ENCODE results near the gene MTPN.

Gene MTPN

GRCh38 chr7:135938086-135938485 is 39.1 kb downstream of the MTPN start:
- H3K36me3 ChIP-seq = no peaks in the 10 kb centered on the region; the same call in 1 of the 2 replicates
- no peak for TF ChIP-seq CTCF (IDR thresholded peaks at IDR 0.05; ENCODE audit: low read depth, low read length)
- no peaks in the 10 kb centered on the region for H3K27me3 ChIP-seq
- H3K4me1 ChIP-seq = peaks cover 5% of the 10 kb centered on the region; the same call in 1 of the 2 replicates
- no peak overlapping the region for H3K4me3 ChIP-seq (ENCODE audit: low read depth, low read length)
- no peaks in the 10 kb centered on the region for H3K9me3 ChIP-seq
- no peak for DNase-seq

DNA sequence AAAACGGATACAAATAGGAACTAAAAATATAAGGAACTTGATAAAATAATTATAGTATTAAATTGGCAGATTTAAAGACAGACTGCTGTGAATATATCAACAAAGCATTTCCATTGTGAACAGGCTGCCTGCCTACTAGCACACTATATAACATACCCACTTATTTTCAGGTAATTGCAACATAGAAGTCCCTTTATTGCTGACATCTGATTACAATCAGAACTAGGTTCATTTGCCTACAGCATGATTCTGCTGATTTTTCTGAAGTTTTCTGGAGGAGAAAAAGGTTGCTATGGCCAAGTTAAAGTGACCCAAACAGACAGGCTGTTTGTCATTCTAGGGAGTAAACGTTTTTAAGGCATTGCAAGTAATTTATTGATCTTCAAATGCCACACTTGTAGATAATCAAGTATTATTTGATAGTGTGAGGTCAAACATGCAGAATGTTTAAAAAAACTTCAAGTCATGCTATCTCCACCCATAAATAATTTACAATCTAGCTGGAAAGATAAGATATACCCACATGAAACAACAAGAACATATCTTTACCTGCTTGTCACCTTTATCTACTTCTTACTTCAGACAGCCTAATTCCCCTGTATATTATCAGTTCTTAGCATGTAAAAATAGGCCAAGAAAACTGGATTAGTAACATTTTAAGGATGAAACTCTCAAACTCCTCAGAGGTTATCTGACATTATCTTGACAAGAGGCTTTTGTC is 40.5 kb downstream of the MTPN start:
- Histone ChIP-seq H3K4me3 (ENCODE audit: low read depth, low read length) (no peak overlapping the region), H3K36me3 (no peaks in the 10 kb centered on the region; the same call in 1 of the 2 replicates), H3K27me3 (no peaks in the 10 kb centered on the region), H3K4me1 (peaks cover 5% of the 10 kb centered on the region; the same call in 1 of the 2 replicates), H3K9me3 (no peaks in the 10 kb centered on the region)
- no peak for TF ChIP-seq CTCF (IDR thresholded peaks at IDR 0.05; ENCODE audit: low read depth, low read length)
- DNase-seq = no peak

GRCh38 chr7:135934651-135935050 is 42.5 kb downstream of the MTPN start:
- Histone ChIP-seq H3K9me3 (no peaks in the 10 kb centered on the region), H3K4me1 (peaks cover 12% of the 10 kb centered on the region), H3K36me3 (no peaks in the 10 kb centered on the region; the same call in 1 of the 2 replicates), H3K4me3 (ENCODE audit: low read depth, low read length) (no peak overlapping the region), H3K27me3 (no peaks in the 10 kb centered on the region)
- DNase-seq = no peak
- TF ChIP-seq CTCF (IDR thresholded peaks at IDR 0.05; ENCODE audit: low read depth, low read length) = no peak

- Histone ChIP-seq H3K27me3 (no peaks in the 10 kb centered on the region), H3K9me3 (no peaks in the 10 kb centered on the region), H3K4me3 (ENCODE audit: low read depth, low read length) (no peak overlapping the region), H3K4me1 (peaks cover 21% of the 10 kb centered on the region), H3K36me3 (no peaks in the 10 kb centered on the region; the same call in none of the 2 replicates)
- DNase-seq = no peak
- TF ChIP-seq CTCF (IDR thresholded peaks at IDR 0.05; ENCODE audit: low read depth, low read length) = no peak
Measured at GRCh38 chr7:135933509-135934188, 43.5 kb downstream of the MTPN start.

GRCh38 chr7:135932131-135932530 is 45.0 kb downstream of the MTPN start:
- H3K9me3 ChIP-seq = no peaks in the 10 kb centered on the region
- H3K27me3 ChIP-seq = no peaks in the 10 kb centered on the region
- H3K4me1 ChIP-seq = peaks cover 17% of the 10 kb centered on the region
- DNase-seq = no peak
- H3K4me3 ChIP-seq (ENCODE audit: low read depth, low read length) = no peak overlapping the region
- TF ChIP-seq CTCF (IDR thresholded peaks at IDR 0.05; ENCODE audit: low read depth, low read length) = no peak
- H3K36me3 ChIP-seq = no peaks in the 10 kb centered on the region; the same call in none of the 2 replicates

All from BE2C (cell line).